H9 (cell line): ENCODE results near the gene BUD13. TPM values are rescaled to one million over a fixed set of nuclear protein-coding genes. Genes with fewer than 3 reads are reported as not detected.

Experiments
- DNase-seq: peaks from one replicate; pipeline ENCODE4 v3.0.0-alpha.2; 2017
- H2AFZ ChIP-seq: one replicate; pipeline ENCODE4 v1.6.1; 2013; ENCODE audit warnings: mild to moderate bottlenecking, low read length, control low read depth, moderate library complexity
- H2AK5ac ChIP-seq: 2 replicates; pipeline ENCODE4 v1.6.1; 2013; ENCODE audit warnings: low read length, control low read depth, mixed read lengths; ENCODE audit not compliant: insufficient read length
- H2BK120ac ChIP-seq: one replicate; pipeline ENCODE4 v1.6.1; 2013; ENCODE audit warnings: low read depth, mild to moderate bottlenecking, low read length, control low read depth, inconsistent platforms; ENCODE audit not compliant: poor library complexity, severe bottlenecking
- H2BK12ac ChIP-seq: 2 replicates; pipeline ENCODE4 v1.6.1; 2013; ENCODE audit warnings: low read length, control low read depth, mixed read lengths, low read depth; ENCODE audit not compliant: insufficient read length
- H2BK15ac ChIP-seq: 2 replicates; pipeline ENCODE4 v1.6.1; 2013; ENCODE audit warnings: low read depth, low read length, control low read depth
- H2BK20ac ChIP-seq: one replicate; pipeline ENCODE4 v1.6.1; 2013; ENCODE audit warnings: low read depth, mild to moderate bottlenecking, low read length, control low read depth, inconsistent platforms; ENCODE audit not compliant: poor library complexity, severe bottlenecking
- H2BK5ac ChIP-seq: 2 replicates; pipeline ENCODE4 v1.6.1; 2013; ENCODE audit warnings: low read length, control low read depth, mixed read lengths; ENCODE audit not compliant: insufficient read length
- H3K14ac ChIP-seq: 2 replicates; pipeline ENCODE4 v1.6.1; 2013; ENCODE audit warnings: low read length, control low read depth; ENCODE audit not compliant: insufficient read depth
- H3K18ac ChIP-seq: 2 replicates; pipeline ENCODE4 v1.6.1; 2013; ENCODE audit warnings: low read depth, mild to moderate bottlenecking, mixed read lengths, low read length, control low read depth; ENCODE audit not compliant: insufficient read length
- H3K23ac ChIP-seq: 2 replicates; pipeline ENCODE4 v1.6.1; 2013; ENCODE audit warnings: low read length, control low read depth, mixed read lengths, low read depth; ENCODE audit not compliant: insufficient read length
- H3K23me2 ChIP-seq: 2 replicates; pipeline ENCODE4 v1.6.1; 2013; ENCODE audit warnings: low read depth, mild to moderate bottlenecking, mixed read lengths, low read length, control low read depth; ENCODE audit not compliant: insufficient read length, poor library complexity, severe bottlenecking
- H3K27ac ChIP-seq: 2 replicates; pipeline ENCODE4 v1.5.1; 2013; ENCODE audit warnings: low read length, control low read depth, mixed read lengths, low read depth; ENCODE audit not compliant: insufficient read length
- H3K27me3 ChIP-seq: 2 replicates; pipeline ENCODE4 v1.6.1; 2013; ENCODE audit warnings: low read length, control low read depth, inconsistent platforms; ENCODE audit not compliant: insufficient read depth
- H3K4ac ChIP-seq: 2 replicates; pipeline ENCODE4 v1.6.1; 2013; ENCODE audit warnings: low read depth, mild to moderate bottlenecking, control low read depth, inconsistent platforms, low read length, moderate library complexity
- H3K4me1 ChIP-seq: 2 replicates; pipeline ENCODE4 v1.6.1; 2013; ENCODE audit warnings: low read length, control low read depth, inconsistent platforms; ENCODE audit not compliant: insufficient read depth
- H3K4me2 ChIP-seq: 2 replicates; pipeline ENCODE4 v1.6.1; 2013; ENCODE audit warnings: low read length, control low read depth, mixed read lengths; ENCODE audit not compliant: insufficient read length, insufficient read depth
- H3K56ac ChIP-seq: 2 replicates; pipeline ENCODE4 v1.6.1; 2013; ENCODE audit warnings: low read depth, mild to moderate bottlenecking, mixed read lengths, low read length, control low read depth; ENCODE audit not compliant: insufficient read length
- H3K79me1 ChIP-seq: 2 replicates; pipeline ENCODE4 v1.6.1; 2013; ENCODE audit warnings: low read depth, mild to moderate bottlenecking, moderate library complexity, low read length, control low read depth, inconsistent platforms; ENCODE audit not compliant: insufficient read depth, poor library complexity, severe bottlenecking
- H3K79me2 ChIP-seq: 2 replicates; pipeline ENCODE4 v1.6.1; 2013; ENCODE audit warnings: low read length, control low read depth, inconsistent platforms; ENCODE audit not compliant: insufficient read depth
- H3K9ac ChIP-seq: 2 replicates; pipeline ENCODE4 v1.6.1; 2013; ENCODE audit warnings: low read length, control low read depth, mixed read lengths; ENCODE audit not compliant: insufficient read length; ENCODE audit errors: extremely low read depth
- H3K9me3 ChIP-seq: one replicate; pipeline ENCODE4 v1.6.1; 2013; ENCODE audit warnings: low read depth, low read length, inconsistent platforms; ENCODE audit not compliant: control insufficient read depth
- H3T11ph ChIP-seq: one replicate; pipeline ENCODE4 v1.6.1; 2013; ENCODE audit warnings: mild to moderate bottlenecking, low read length, control low read depth, inconsistent platforms
- H4K20me1 ChIP-seq: one replicate; pipeline ENCODE4 v1.6.1; 2013; ENCODE audit not compliant: control insufficient read depth, insufficient read length, insufficient read depth
- H4K5ac ChIP-seq: 2 replicates; pipeline ENCODE4 v1.6.1; 2013; ENCODE audit warnings: low read depth, mild to moderate bottlenecking, mixed read lengths, low read length, control low read depth; ENCODE audit not compliant: insufficient read length
- H4K8ac ChIP-seq: replicated peaks from 2 replicates; pipeline ENCODE4 v1.6.1; 2013; ENCODE audit warnings: low read length, control low read depth, mixed read lengths, low read depth; ENCODE audit not compliant: insufficient read length
- H4K91ac ChIP-seq: 2 replicates; pipeline ENCODE4 v1.6.1; 2013; ENCODE audit warnings: low read depth, mild to moderate bottlenecking, moderate library complexity, mixed read lengths, low read length, control low read depth; ENCODE audit not compliant: insufficient read length
- H3K27ac Mint-ChIP-seq, 3 experiments: 2 replicates in 2 of 3; 3 replicates in 1 of 3; pipeline ENCODE4 v1.8.0; 2020 to 2021; ENCODE audit warnings: mixed read lengths in 3 of 3, mild to moderate bottlenecking in 1 of 3, moderate library complexity in 1 of 3
- H3K27me3 Mint-ChIP-seq: 2 replicates; pipeline ENCODE4 v1.8.0; 2021; ENCODE audit warnings: low read depth, mild to moderate bottlenecking, moderate library complexity, mixed read lengths
- H3K36me3 Mint-ChIP-seq, 3 experiments: 2 replicates in 2 of 3; 3 replicates in 1 of 3; pipeline ENCODE4 v1.8.0; 2020 to 2021; ENCODE audit warnings: low read depth in 3 of 3, mixed read lengths in 3 of 3; ENCODE audit not compliant: insufficient read depth in 1 of 3
- H3K4me1 Mint-ChIP-seq, 2 experiments: 2 replicates each; pipeline ENCODE4 v1.8.0; 2020; ENCODE audit warnings: mixed read lengths in 2 of 2
- H3K4me3 Mint-ChIP-seq, 2 experiments: 2 replicates in 1 of 2; 3 replicates in 1 of 2; pipeline ENCODE4 v1.8.0; 2020 to 2021; ENCODE audit warnings: mild to moderate bottlenecking in 2 of 2, mixed read lengths in 2 of 2, moderate library complexity in 1 of 2
- H3K9me3 Mint-ChIP-seq, 2 experiments: 2 replicates in 1 of 2; 3 replicates in 1 of 2; pipeline ENCODE4 v1.8.0; 2020; ENCODE audit warnings: mild to moderate bottlenecking in 2 of 2, mixed read lengths in 2 of 2, moderate library complexity in 1 of 2
- WGBS: extraction: QIAGEN DNeasy Blood & Tissue Kit; methylation state at CpG from one replicate; pipeline ENCODE4 v1.1.7; 2013; ENCODE audit warnings: missing lambda C conversion rate, low lambda C conversion rate, mixed read lengths; ENCODE audit not compliant: insufficient read length; ENCODE audit errors: extremely low coverage; 5-methylcytosine and 5-hydroxymethylcytosine counted together
- total RNA-seq: library from RNA; stranded (reverse); gene quantifications from 2 replicates; pipeline ENCODE4 v1.2.1, GENCODE V29; 2021
- TF ChIP-seq, protein P1 (sequence below): fragments of 200-600 bp; sonication (generic); conservative IDR thresholded peaks from 3 replicates; pipeline ENCODE4 v1.8.0; 2021; ENCODE audit warnings: antibody characterized with exemption, mild to moderate bottlenecking

BUD13 gene
- total RNA-seq, 1 experiment from 2014 or later: 30.0 TPM

DNA sequence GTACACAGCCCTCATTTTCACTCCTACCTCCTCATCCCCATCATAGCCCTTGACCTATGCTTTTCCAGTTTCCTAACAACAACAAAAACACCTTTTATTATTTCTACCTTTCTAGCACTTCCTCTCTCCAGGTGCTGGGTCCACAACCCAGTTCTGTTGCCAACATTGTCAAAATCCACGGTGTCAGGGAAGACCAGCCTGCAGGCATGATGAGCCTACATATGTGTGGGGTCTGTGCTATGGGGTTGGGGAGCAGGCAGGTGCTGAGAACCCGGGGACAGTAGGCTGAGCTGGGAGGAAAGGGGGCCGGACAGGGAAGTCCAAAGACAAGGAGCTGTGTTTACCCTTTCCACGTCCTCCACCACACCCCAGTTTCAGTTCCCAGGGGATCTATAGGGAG lies 15.7 kb upstream of the BUD13 start:
- no peak overlapping the region for H2BK5ac ChIP-seq
- Mint-ChIP-seq H3K4me1 (peaks cover 21 to 30% of the 10 kb centered on the region in 2 experiments), H3K4me3 (peak overlapping the region; percentile 88 to 91), H3K9me3 (no peaks in the 10 kb centered on the region), H3K27me3 (peaks cover 22% of the 10 kb centered on the region), H3K36me3 (peaks cover 21 to 37% (median 35%) of the 10 kb centered on the region in 3 experiments), H3K27ac (peak overlapping the region in 2 of 3 experiments; percentile 29 to 85; a peak in 2 of 7 replicates)
- no peak overlapping the region for H2BK12ac ChIP-seq
- H2AFZ ChIP-seq: no peak overlapping the region
- H2BK15ac ChIP-seq: no peak overlapping the region
- H3K4ac ChIP-seq: no peak overlapping the region
- no peak overlapping the region for H3K56ac ChIP-seq
- H4K5ac ChIP-seq: no peak overlapping the region
- H3K27ac ChIP-seq: no peak overlapping the region
- peak overlapping the region; percentile 36 for H3K9ac ChIP-seq
- no peaks in the 10 kb centered on the region; the same call in 1 of the 2 replicates for H3K4me1 ChIP-seq
- no CpG with 5 or more reads among the region's 4 CpGs for WGBS
- no peaks in the 10 kb centered on the region for H4K20me1 ChIP-seq
- peak overlapping the region; percentile 74; the same call in 1 of the 2 replicates for H3K14ac ChIP-seq
- H3T11ph ChIP-seq: no peak overlapping the region
- no peak overlapping the region for H2AK5ac ChIP-seq
- TF ChIP-seq, protein P1, sequence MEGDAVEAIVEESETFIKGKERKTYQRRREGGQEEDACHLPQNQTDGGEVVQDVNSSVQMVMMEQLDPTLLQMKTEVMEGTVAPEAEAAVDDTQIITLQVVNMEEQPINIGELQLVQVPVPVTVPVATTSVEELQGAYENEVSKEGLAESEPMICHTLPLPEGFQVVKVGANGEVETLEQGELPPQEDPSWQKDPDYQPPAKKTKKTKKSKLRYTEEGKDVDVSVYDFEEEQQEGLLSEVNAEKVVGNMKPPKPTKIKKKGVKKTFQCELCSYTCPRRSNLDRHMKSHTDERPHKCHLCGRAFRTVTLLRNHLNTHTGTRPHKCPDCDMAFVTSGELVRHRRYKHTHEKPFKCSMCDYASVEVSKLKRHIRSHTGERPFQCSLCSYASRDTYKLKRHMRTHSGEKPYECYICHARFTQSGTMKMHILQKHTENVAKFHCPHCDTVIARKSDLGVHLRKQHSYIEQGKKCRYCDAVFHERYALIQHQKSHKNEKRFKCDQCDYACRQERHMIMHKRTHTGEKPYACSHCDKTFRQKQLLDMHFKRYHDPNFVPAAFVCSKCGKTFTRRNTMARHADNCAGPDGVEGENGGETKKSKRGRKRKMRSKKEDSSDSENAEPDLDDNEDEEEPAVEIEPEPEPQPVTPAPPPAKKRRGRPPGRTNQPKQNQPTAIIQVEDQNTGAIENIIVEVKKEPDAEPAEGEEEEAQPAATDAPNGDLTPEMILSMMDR: no peak
- H3K27me3 ChIP-seq: no peaks in the 10 kb centered on the region; the same call in 1 of the 2 replicates
- H3K79me1 ChIP-seq: peaks cover 5% of the 10 kb centered on the region
- DNase-seq: no peak
- no peak overlapping the region for H4K91ac ChIP-seq
- peaks cover 2% of the 10 kb centered on the region; the same call in 1 of the 2 replicates for H3K79me2 ChIP-seq
- H3K23me2 ChIP-seq: peaks cover 13% of the 10 kb centered on the region
- H4K8ac ChIP-seq: no peak overlapping the region
- no peak overlapping the region for H3K23ac ChIP-seq
- H3K18ac ChIP-seq: no peak overlapping the region
- no peaks in the 10 kb centered on the region for H3K9me3 ChIP-seq
- no peak overlapping the region for H2BK20ac ChIP-seq
- H2BK120ac ChIP-seq: no peak overlapping the region
- H3K4me2 ChIP-seq: peak overlapping the region; percentile 88
